ENCODE data around the gene PCDHB1.

PCDHB1 gene
- total RNA-seq, result 0 reads per million in 2 experiments

- DNase-seq (ENCODE audit: low read depth), result no peak
These were observed at the start of gene PCDHB1 for GRCh38 chr5:141050622-141051520. PCDHB1 (plus strand) TSS chr5:141051374; CDS start chr5:141051471, 97 bp downstream.

GRCh38 chr5:141001446-141001843 is 49.7 kb upstream of the PCDHB1 start:
- DNase-seq (ENCODE audit: low read depth), result no peak

- DNase-seq (ENCODE audit: low read depth), result no peak
These were observed 49.1 kb upstream of the PCDHB1 start for GRCh38 chr5:141001844-141002604.

- DNase-seq (ENCODE audit: low read depth), result no peak
These were observed 48.6 kb upstream of the PCDHB1 start for GRCh38 chr5:141002605-141002965.

GRCh38 chr5:141003031-141003430 is 48.1 kb upstream of the PCDHB1 start:
- DNase-seq (ENCODE audit: low read depth), result no peak

GRCh38 chr5:141003791-141004611 is 47.2 kb upstream of the PCDHB1 start:
- DNase-seq (ENCODE audit: low read depth), result no peak

- no peak for DNase-seq (ENCODE audit: low read depth)
These were observed 43.4 kb upstream of the PCDHB1 start for GRCh38 chr5:141007791-141008190.

- no peak for DNase-seq (ENCODE audit: low read depth)
These were observed 41.0 kb upstream of the PCDHB1 start for GRCh38 chr5:141010047-141010793.

GRCh38 chr5:141017943-141018342 is 33.2 kb upstream of the PCDHB1 start:
- no peak for DNase-seq (ENCODE audit: low read depth)

- no peak for DNase-seq (ENCODE audit: low read depth)
These were observed 28.8 kb upstream of the PCDHB1 start for GRCh38 chr5:141022384-141022783.

GRCh38 chr5:141031006-141031405 is 20.2 kb upstream of the PCDHB1 start:
- DNase-seq (ENCODE audit: low read depth), result no peak

- no peak for DNase-seq (ENCODE audit: low read depth)
These were observed 18.5 kb upstream of the PCDHB1 start for GRCh38 chr5:141032626-141033025.

GRCh38 chr5:141039061-141039460 is 12.1 kb upstream of the PCDHB1 start:
- no peak for DNase-seq (ENCODE audit: low read depth)

- no peak for DNase-seq (ENCODE audit: low read depth)
These were observed 11.7 kb upstream of the PCDHB1 start for GRCh38 chr5:141039517-141039916.

GRCh38 chr5:141040093-141040770 is 10.9 kb upstream of the PCDHB1 start:
- DNase-seq (ENCODE audit: low read depth), result no peak

GRCh38 chr5:141040771-141041426 is 10.3 kb upstream of the PCDHB1 start:
- DNase-seq (ENCODE audit: low read depth), result peak; percentile 54

- no peak for DNase-seq (ENCODE audit: low read depth)
These were observed 9.8 kb upstream of the PCDHB1 start for GRCh38 chr5:141041427-141041785.

- DNase-seq (ENCODE audit: low read depth), result no peak
These were observed 8.6 kb upstream of the PCDHB1 start for GRCh38 chr5:141042555-141042954.

GRCh38 chr5:141051521-141051866 is 320 bp downstream of the PCDHB1 start:
- DNase-seq (ENCODE audit: low read depth), result no peak

GRCh38 chr5:141077826-141078225 is 26.7 kb downstream of the PCDHB1 start:
- DNase-seq (ENCODE audit: low read depth), result no peak

GRCh38 chr5:141082228-141082627 is 31.1 kb downstream of the PCDHB1 start:
- no peak for DNase-seq (ENCODE audit: low read depth)

Data from T follicular helper cell (primary cell).